WTC11 (cell line): ENCODE data around the gene DNLZ.

ENCODE experiments used
- TF ChIP-seq, protein P1 (sequence below): sonication (generic); formaldehyde crosslinking; IDR thresholded peaks from 2 replicates; pipeline ENCODE4 v1.8.1; 2023; ENCODE audit warnings: mild to moderate bottlenecking, missing genetic modification reagents
- TF ChIP-seq, protein P2 (sequence below): sonication (generic); formaldehyde crosslinking; IDR thresholded peaks from 2 replicates; pipeline ENCODE4 v1.8.0; 2023; ENCODE audit warnings: missing genetic modification reagents
- TF ChIP-seq, protein P3 (sequence below): sonication (generic); formaldehyde crosslinking; IDR thresholded peaks from 2 replicates; pipeline ENCODE4 v1.8.1; 2022; ENCODE audit warnings: missing genetic modification reagents, borderline replicate concordance

GRCh38 chr9:136402067-136402466 lies 38.5 kb upstream of the DNLZ start:
- TF ChIP-seq, protein P1, sequence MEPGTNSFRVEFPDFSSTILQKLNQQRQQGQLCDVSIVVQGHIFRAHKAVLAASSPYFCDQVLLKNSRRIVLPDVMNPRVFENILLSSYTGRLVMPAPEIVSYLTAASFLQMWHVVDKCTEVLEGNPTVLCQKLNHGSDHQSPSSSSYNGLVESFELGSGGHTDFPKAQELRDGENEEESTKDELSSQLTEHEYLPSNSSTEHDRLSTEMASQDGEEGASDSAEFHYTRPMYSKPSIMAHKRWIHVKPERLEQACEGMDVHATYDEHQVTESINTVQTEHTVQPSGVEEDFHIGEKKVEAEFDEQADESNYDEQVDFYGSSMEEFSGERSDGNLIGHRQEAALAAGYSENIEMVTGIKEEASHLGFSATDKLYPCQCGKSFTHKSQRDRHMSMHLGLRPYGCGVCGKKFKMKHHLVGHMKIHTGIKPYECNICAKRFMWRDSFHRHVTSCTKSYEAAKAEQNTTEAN (CRISPR knock-in tag): no peak
- TF ChIP-seq, protein P2, sequence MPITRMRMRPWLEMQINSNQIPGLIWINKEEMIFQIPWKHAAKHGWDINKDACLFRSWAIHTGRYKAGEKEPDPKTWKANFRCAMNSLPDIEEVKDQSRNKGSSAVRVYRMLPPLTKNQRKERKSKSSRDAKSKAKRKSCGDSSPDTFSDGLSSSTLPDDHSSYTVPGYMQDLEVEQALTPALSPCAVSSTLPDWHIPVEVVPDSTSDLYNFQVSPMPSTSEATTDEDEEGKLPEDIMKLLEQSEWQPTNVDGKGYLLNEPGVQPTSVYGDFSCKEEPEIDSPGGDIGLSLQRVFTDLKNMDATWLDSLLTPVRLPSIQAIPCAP (CRISPR knock-in tag): no peak
- TF ChIP-seq, protein P3, sequence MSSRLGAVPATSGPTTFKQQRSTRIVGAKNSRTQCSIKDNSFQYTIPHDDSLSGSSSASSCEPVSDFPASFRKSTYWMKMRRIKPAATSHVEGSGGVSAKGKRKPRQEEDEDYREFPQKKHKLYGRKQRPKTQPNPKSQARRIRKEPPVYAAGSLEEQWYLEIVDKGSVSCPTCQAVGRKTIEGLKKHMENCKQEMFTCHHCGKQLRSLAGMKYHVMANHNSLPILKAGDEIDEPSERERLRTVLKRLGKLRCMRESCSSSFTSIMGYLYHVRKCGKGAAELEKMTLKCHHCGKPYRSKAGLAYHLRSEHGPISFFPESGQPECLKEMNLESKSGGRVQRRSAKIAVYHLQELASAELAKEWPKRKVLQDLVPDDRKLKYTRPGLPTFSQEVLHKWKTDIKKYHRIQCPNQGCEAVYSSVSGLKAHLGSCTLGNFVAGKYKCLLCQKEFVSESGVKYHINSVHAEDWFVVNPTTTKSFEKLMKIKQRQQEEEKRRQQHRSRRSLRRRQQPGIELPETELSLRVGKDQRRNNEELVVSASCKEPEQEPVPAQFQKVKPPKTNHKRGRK (CRISPR knock-in tag): no peak
